Trophoblast cell (in vitro differentiated cells and primary cell): ENCODE measurements around the gene GPI.

Experiments used
- DNase-seq, 2 donors: peaks; one replicate each; pipeline ENCODE4 v3.0.0-alpha.2; 2016
- H2AFZ ChIP-seq: 2 replicates; pipeline ENCODE4 v1.6.1; 2013; ENCODE audit warnings: low read length, moderate library complexity, mild to moderate bottlenecking; ENCODE audit not compliant: insufficient read depth, poor library complexity
- H2AK5ac ChIP-seq: 2 replicates; pipeline ENCODE4 v1.6.1; 2013; ENCODE audit warnings: mild to moderate bottlenecking, low read length
- H2BK120ac ChIP-seq: 2 replicates; pipeline ENCODE4 v1.6.1; 2013; ENCODE audit warnings: low read length, mild to moderate bottlenecking, moderate library complexity; ENCODE audit not compliant: insufficient read depth, poor library complexity
- H2BK12ac ChIP-seq: 2 replicates; pipeline ENCODE4 v1.6.1; 2013; ENCODE audit warnings: mild to moderate bottlenecking, low read length, moderate library complexity
- H2BK5ac ChIP-seq: 2 replicates; pipeline ENCODE4 v1.6.1; 2013; ENCODE audit warnings: low read length, low read depth, moderate library complexity, mild to moderate bottlenecking; ENCODE audit not compliant: poor library complexity
- H3K14ac ChIP-seq: 2 replicates; pipeline ENCODE4 v1.6.1; 2013; ENCODE audit warnings: mild to moderate bottlenecking, low read length
- H3K18ac ChIP-seq: 2 replicates; pipeline ENCODE4 v1.6.1; 2013; ENCODE audit warnings: mild to moderate bottlenecking, low read length
- H3K23ac ChIP-seq: 2 replicates; pipeline ENCODE4 v1.6.1; 2013; ENCODE audit warnings: low read length
- H3K27ac ChIP-seq: 2 replicates; pipeline ENCODE4 v1.5.1; 2013; ENCODE audit warnings: low read depth, mild to moderate bottlenecking, inconsistent platforms, low read length, moderate library complexity
- H3K27me3 ChIP-seq: 2 replicates; pipeline ENCODE4 v1.6.1; 2013; ENCODE audit warnings: inconsistent platforms, mild to moderate bottlenecking, low read length, moderate library complexity; ENCODE audit not compliant: insufficient read depth
- H3K36me3 ChIP-seq, 2 experiments: 1 replicate in 1 of 2; 2 replicates in 1 of 2; pipeline ENCODE4 v1.6.1; 2013; ENCODE audit warnings: low read length in 2 of 2, mild to moderate bottlenecking in 2 of 2, moderate library complexity in 1 of 2; ENCODE audit not compliant: insufficient read depth in 2 of 2, control insufficient read depth in 1 of 2
- H3K4ac ChIP-seq: 2 replicates; pipeline ENCODE4 v1.6.1; 2013; ENCODE audit warnings: low read depth, mild to moderate bottlenecking, low read length, moderate library complexity
- H3K4me1 ChIP-seq, 2 experiments: 1 replicate in 1 of 2; 2 replicates in 1 of 2; pipeline ENCODE4 v1.6.1; 2013; ENCODE audit warnings: low read length in 2 of 2, mild to moderate bottlenecking in 2 of 2, moderate library complexity in 1 of 2; ENCODE audit not compliant: insufficient read depth in 2 of 2, control insufficient read depth in 1 of 2
- H3K4me2 ChIP-seq: 2 replicates; pipeline ENCODE4 v1.6.1; 2013; ENCODE audit warnings: inconsistent platforms, mild to moderate bottlenecking, low read length, moderate library complexity
- H3K4me3 ChIP-seq: 2 replicates; pipeline ENCODE4 v1.5.1; 2013; ENCODE audit warnings: mild to moderate bottlenecking, low read depth, low read length, inconsistent platforms
- H3K79me1 ChIP-seq: one replicate; pipeline ENCODE4 v1.6.1; 2013; ENCODE audit warnings: low read length
- H3K79me2 ChIP-seq: 2 replicates; pipeline ENCODE4 v1.6.1; 2013; ENCODE audit warnings: low read length, mild to moderate bottlenecking; ENCODE audit not compliant: control insufficient read depth, insufficient read depth, poor library complexity
- H3K9ac ChIP-seq: 2 replicates; pipeline ENCODE4 v1.6.1; 2013; ENCODE audit warnings: mild to moderate bottlenecking, low read length
- H3K9me3 ChIP-seq: 2 replicates; pipeline ENCODE4 v1.6.1; 2013; ENCODE audit warnings: low read depth, mild to moderate bottlenecking, control low read depth, inconsistent platforms, low read length; ENCODE audit not compliant: insufficient read depth
- H4K12ac ChIP-seq: 2 replicates; pipeline ENCODE4 v1.6.1; 2013; ENCODE audit warnings: low read depth, mild to moderate bottlenecking, low read length, moderate library complexity
- H4K8ac ChIP-seq: 2 replicates; pipeline ENCODE4 v1.6.1; 2013; ENCODE audit warnings: low read depth, mild to moderate bottlenecking, low read length, moderate library complexity
- H4K91ac ChIP-seq: one replicate; pipeline ENCODE4 v1.6.1; 2013; ENCODE audit warnings: low read depth, mild to moderate bottlenecking, low read length, moderate library complexity
- WGBS: extraction: QIAGEN DNeasy Blood & Tissue Kit; methylation state at CpG from one replicate; pipeline ENCODE4 v1.1.7; 2013; ENCODE audit warnings: missing lambda C conversion rate; ENCODE audit not compliant: insufficient read length, insufficient coverage; ENCODE audit errors: extremely low coverage; 5-methylcytosine and 5-hydroxymethylcytosine counted together

GPI gene

GRCh38 chr19:34323433-34324204, 41.4 kb upstream of the GPI start:
- Histone ChIP-seq H3K9me3 (no peaks in the 10 kb centered on the region), H3K4me2 (no peak overlapping the region), H3K79me2 (peaks cover 2% of the 10 kb centered on the region), H2AFZ (no peak overlapping the region), H2BK5ac (no peak overlapping the region), H2BK120ac (no peak overlapping the region), H3K18ac (no peak overlapping the region), H3K14ac (no peak overlapping the region), H2BK12ac (no peak overlapping the region), H3K23ac (no peak overlapping the region), H3K79me1 (peaks cover 6% of the 10 kb centered on the region), H3K4me3 (no peak overlapping the region), H3K9ac (no peak overlapping the region), H2AK5ac (no peak overlapping the region), H4K12ac (no peak overlapping the region), H4K8ac (no peak overlapping the region), H3K36me3 (peaks cover 19 to 23% of the 10 kb centered on the region in 2 experiments), H3K4ac (no peak overlapping the region), H3K27me3 (no peaks in the 10 kb centered on the region), H4K91ac (no peak overlapping the region), H3K4me1 (peaks cover 12 to 27% of the 10 kb centered on the region in 2 experiments), H3K27ac (no peak overlapping the region)
- WGBS: no CpG with 5 or more reads among the region's 7 CpGs
- DNase-seq: no peak

GRCh38 chr19:34324320-34324719, 40.7 kb upstream of the GPI start:
- no peak overlapping the region for H2AFZ ChIP-seq

GRCh38 chr19:34325181-34325580, 39.8 kb upstream of the GPI start:
- no peak overlapping the region for H3K27ac ChIP-seq
- H2BK5ac ChIP-seq: peak overlapping the region; percentile 14
- no CpG with 5 or more reads among the region's 4 CpGs for WGBS
- H2BK12ac ChIP-seq: peak overlapping the region; percentile 34
- H3K23ac ChIP-seq: no peak overlapping the region
- no peak overlapping the region for H3K9ac ChIP-seq
- DNase-seq: no peak
- H3K18ac ChIP-seq: peak overlapping the region; percentile 43
- H3K14ac ChIP-seq: no peak overlapping the region
- H3K4ac ChIP-seq: no peak overlapping the region
- peaks cover 2% of the 10 kb centered on the region for H3K79me2 ChIP-seq
- no peak overlapping the region for H4K91ac ChIP-seq
- H3K27me3 ChIP-seq: no peaks in the 10 kb centered on the region
- peaks cover 1% of the 10 kb centered on the region for H3K9me3 ChIP-seq
- no peak overlapping the region for H3K4me2 ChIP-seq
- H4K8ac ChIP-seq: no peak overlapping the region
- H3K36me3 ChIP-seq: peaks cover 25 to 29% of the 10 kb centered on the region in 2 experiments
- no peak overlapping the region for H3K4me3 ChIP-seq
- peak overlapping the region; percentile 7 for H2BK120ac ChIP-seq
- no peak overlapping the region for H4K12ac ChIP-seq
- H2AFZ ChIP-seq: no peak overlapping the region
- peaks cover 5% of the 10 kb centered on the region for H3K79me1 ChIP-seq
- no peak overlapping the region for H2AK5ac ChIP-seq
- peaks cover 9 to 19% of the 10 kb centered on the region in 2 experiments for H3K4me1 ChIP-seq

More at GRCh38 chr19:34324320-34324719, 40.7 kb upstream of the GPI start:
- Histone ChIP-seq H3K79me2 (peaks cover 2% of the 10 kb centered on the region), H3K4me2 (no peak overlapping the region), H3K9me3 (no peaks in the 10 kb centered on the region), H3K18ac (no peak overlapping the region), H3K79me1 (peaks cover 6% of the 10 kb centered on the region), H2BK12ac (no peak overlapping the region), H3K14ac (no peak overlapping the region), H2AK5ac (no peak overlapping the region), H3K4me3 (no peak overlapping the region), H4K12ac (no peak overlapping the region), H3K4me1 (peaks cover 12 to 25% of the 10 kb centered on the region in 2 experiments), H4K91ac (no peak overlapping the region), H4K8ac (no peak overlapping the region), H2BK120ac (no peak overlapping the region), H3K36me3 (peaks cover 21 to 26% of the 10 kb centered on the region in 2 experiments), H3K4ac (no peak overlapping the region), H3K9ac (no peak overlapping the region), H3K23ac (no peak overlapping the region), H3K27ac (no peak overlapping the region), H3K27me3 (no peaks in the 10 kb centered on the region), H2BK5ac (no peak overlapping the region)
- DNase-seq: no peak
- no CpG with 5 or more reads among the region's 3 CpGs for WGBS

GRCh38 chr19:34325981-34326787, 38.8 kb upstream of the GPI start:
- Histone ChIP-seq H3K79me1 (peaks cover 3% of the 10 kb centered on the region), H3K14ac (no peak overlapping the region), H3K9ac (no peak overlapping the region), H3K4me3 (no peak overlapping the region), H4K8ac (no peak overlapping the region), H3K36me3 (peaks cover 23 to 29% of the 10 kb centered on the region in 2 experiments), H3K27ac (peak overlapping the region; percentile 79), H3K79me2 (no peaks in the 10 kb centered on the region), H4K12ac (no peak overlapping the region), H3K4me2 (no peak overlapping the region), H2AK5ac (no peak overlapping the region), H2BK120ac (no peak overlapping the region), H3K18ac (no peak overlapping the region), H4K91ac (peak overlapping the region; percentile 45), H3K27me3 (no peaks in the 10 kb centered on the region), H3K9me3 (peaks cover 1% of the 10 kb centered on the region), H2AFZ (no peak overlapping the region), H2BK12ac (no peak overlapping the region), H3K4ac (no peak overlapping the region), H2BK5ac (no peak overlapping the region), H3K4me1 (peaks cover 7 to 17% of the 10 kb centered on the region in 2 experiments), H3K23ac (no peak overlapping the region)
- WGBS: no CpG with 5 or more reads among the region's 4 CpGs
- DNase-seq: peak; percentile 64 to 85
